GM12878 (cell line): Measurements from ENCODE around the gene AGK. TPM values are rescaled to one million over a fixed set of nuclear protein-coding genes. Genes with fewer than 3 reads are reported as not detected.
A peak's percentile ranks its signal among the peaks of the same experiment; 100 is the strongest.

Experiments
- ATAC-seq: fragments of 200-7000 bp; cut with Tn5 transposase; 3 replicates; pipeline ENCODE4 v1.9.1; 2020; ENCODE audit warnings: mild to moderate bottlenecking, moderate library complexity
- BruUV-seq: library from RNA; stranded (reverse); fragments of 400-500 nt; replicated peaks from 2 replicates; lab custom pipeline; 2021; lab: Mats Ljungman, UMichigan
- CTCF ChIA-PET: fragments of 300-600 bp; sonication (Branson Sonifier 250); formaldehyde crosslinking; extraction: SDS; loops from one replicate; lab custom pipeline; 2021; ENCODE audit warnings: inconsistent platforms; lab: Yijun Ruan, JAX
- POLR2A ChIA-PET: fragments of 350-600 bp; formaldehyde crosslinking; extraction: SDS; loops from one replicate; lab custom pipeline; 2021; ENCODE audit warnings: inconsistent platforms; lab: Charles Lee
- RAD21 ChIA-PET: fragments of 300-600 bp; sonication (Branson Sonifier 250); formaldehyde crosslinking; loops from one replicate; lab custom pipeline; 2023; ENCODE audit warnings: antibody characterized with exemption; ENCODE audit not compliant: unreplicated experiment; lab: Charles Lee
- SMC1A ChIA-PET: fragments of 300-600 bp; sonication (Branson Sonifier 250); formaldehyde crosslinking; loops from one replicate; lab custom pipeline; 2023; ENCODE audit not compliant: unreplicated experiment, uncharacterized antibody; lab: Charles Lee
- DNase-seq: peaks from one replicate; pipeline ENCODE4 v3.0.0-alpha.2; 2011; ENCODE audit warnings: low read depth, low spot score
- FAIRE-seq: peaks from 3 replicates; lab custom pipeline; 2011; peaks lifted over from hg19 to GRCh38; lab: Jason Lieb, UNC
- H2AFZ ChIP-seq: 2 replicates; pipeline ENCODE4 v1.6.0; 2011; ENCODE audit warnings: low read depth, low read length, control low read depth; ENCODE audit not compliant: control insufficient read depth
- H3K27ac ChIP-seq: 2 replicates; pipeline ENCODE4 v1.5.1; 2011; ENCODE audit warnings: control low read depth; ENCODE audit not compliant: control insufficient read depth, insufficient read depth
- H3K27me3 ChIP-seq, 2 experiments: replicated peaks in 1 of 2; 2 replicates each; pipeline versions ENCODE4 v1.6.0 to v1.6.1; 2011; ENCODE audit warnings: low read length in 1 of 2; ENCODE audit not compliant: control insufficient read depth in 2 of 2, insufficient read depth in 2 of 2
- H3K36me3 ChIP-seq, 2 experiments: 2 replicates each; pipeline ENCODE4 v1.5.1; 2011; ENCODE audit warnings: low read length in 1 of 2; ENCODE audit not compliant: control insufficient read depth in 2 of 2, insufficient read depth in 2 of 2
- H3K4me1 ChIP-seq: 2 replicates; pipeline ENCODE4 v1.6.1; 2011; ENCODE audit warnings: mild to moderate bottlenecking, low read length, moderate library complexity, mixed read lengths; ENCODE audit not compliant: control insufficient read depth, insufficient read depth
- H3K4me2 ChIP-seq: 2 replicates; pipeline ENCODE4 v1.6.0; 2011; ENCODE audit warnings: control low read depth; ENCODE audit not compliant: control insufficient read depth, insufficient read depth
- H3K4me3 ChIP-seq: fragments of 200-600 bp; sonication (generic); 2 replicates; pipeline ENCODE4 v1.5.1; 2016
- H3K79me2 ChIP-seq: 2 replicates; pipeline ENCODE4 v1.6.0; 2011; ENCODE audit warnings: low read length; ENCODE audit not compliant: control insufficient read depth, insufficient read depth
- H3K9ac ChIP-seq: 2 replicates; pipeline ENCODE4 v1.8.0; 2011; ENCODE audit warnings: low read length, control low read depth, mixed read lengths; ENCODE audit not compliant: control insufficient read depth, insufficient read depth
- H3K9me3 ChIP-seq: replicated peaks from 3 replicates; pipeline ENCODE4 v1.5.1; 2011; ENCODE audit warnings: mild to moderate bottlenecking, low read length; ENCODE audit not compliant: control insufficient read depth, insufficient read depth
- H4K20me1 ChIP-seq: 2 replicates; pipeline ENCODE4 v1.6.0; 2011; ENCODE audit not compliant: control insufficient read depth, insufficient read depth
- CEBPB ChIP-seq, 2 experiments: fragments of 150-350 bp in 1 of 2; IDR thresholded peaks; 2 replicates each; pipeline ENCODE4 v1.6.1; 2012 to 2014; ENCODE audit warnings: low read depth in 2 of 2, low read length in 2 of 2, borderline replicate concordance in 1 of 2, inconsistent platforms in 1 of 2
- CREM ChIP-seq: IDR thresholded peaks from 2 replicates; pipeline ENCODE4 v1.6.1; 2014; ENCODE audit warnings: antibody characterized with exemption, low read depth
- PML ChIP-seq: IDR thresholded peaks from 2 replicates; pipeline ENCODE4 v1.6.1; 2012; ENCODE audit warnings: low read length, inconsistent platforms
- RAD21 ChIP-seq: IDR thresholded peaks from 2 replicates; pipeline ENCODE4 v1.6.1; 2011; ENCODE audit warnings: mild to moderate bottlenecking, low read depth, low read length, moderate library complexity; ENCODE audit not compliant: insufficient read depth
- TBL1XR1 ChIP-seq: IDR thresholded peaks from 2 replicates; pipeline ENCODE4 v1.6.1; 2012; ENCODE audit warnings: low read depth, low read length, improper control_type of control experiment
- TCF3 ChIP-seq: IDR thresholded peaks from 2 replicates; pipeline ENCODE4 v1.6.1; 2012; ENCODE audit warnings: low read depth, mild to moderate bottlenecking, low read length, borderline replicate concordance; ENCODE audit not compliant: insufficient read depth
- YY1 ChIP-seq: IDR thresholded peaks from 2 replicates; pipeline ENCODE4 v1.6.1; 2011; ENCODE audit warnings: low read depth, mild to moderate bottlenecking, low read length
- WGBS: methylation state at CpG from one replicate; pipeline ENCODE4 v1.1.6; 2016; ENCODE audit warnings: low lambda C conversion rate; ENCODE audit not compliant: insufficient replicate concordance, insufficient coverage; ENCODE audit errors: missing lambda C conversion rate; 5-methylcytosine and 5-hydroxymethylcytosine counted together
- in situ Hi-C: fragments of 300-500 bp; cut with MboI; formaldehyde crosslinking; loops from 9 replicates; pipeline ENCODE4 v1.14.3; 2018; ENCODE audit warnings: mixed read lengths
- intact Hi-C: fragments of 100-400 bp; cut with micrococcal nuclease; formaldehyde crosslinking; loops from one replicate; pipeline ENCODE4 v1.14.2; 2022; ENCODE audit not compliant: unreplicated experiment
- polyA plus RNA-seq, 11 experiments: library from polyadenylated mRNA; depleted of rRNA in 4 of 11; unstranded in 6 of 11; stranded (reverse) in 5 of 11; fragments of >200 nt; fragmentation: Nextera tagmentation in 4 of 11; fragmentation: Illumina TruSeq in 1 of 11; extraction: Ambion mirVana in 4 of 11; extraction: Trizol in 1 of 11; gene quantifications; 1 replicate in 1 of 11; 2 replicates in 10 of 11; pipeline versions ENCODE4 v1.2.1 to v1.2.3, GENCODE V29; 2011 to 2016; ENCODE audit warnings: inconsistent platforms in 2 of 11, missing spikeins in 2 of 11, low read depth in 1 of 11
- total RNA-seq, 4 experiments: library from RNA; depleted of rRNA in 3 of 4; stranded (reverse); fragments of >200 nt in 3 of 4; fragmentation: Illumina TruSeq in 1 of 4; extraction: Trizol in 1 of 4; gene quantifications; 2 replicates each; pipeline versions ENCODE4 v1.2.1 to v1.2.3, GENCODE V29; 2013 to 2021
- TF ChIP-seq, protein P1 (sequence below): fragments of 450-650 bp; IDR thresholded peaks from 2 replicates; pipeline ENCODE4 v1.6.1; 2017; ENCODE audit warnings: low read depth, mild to moderate bottlenecking, moderate library complexity
- TF ChIP-seq, protein P2 (sequence below), 3 experiments: IDR thresholded peaks in 2 of 3; conservative IDR thresholded peaks in 1 of 3; 2 replicates each; pipeline ENCODE4 v1.5.1; 2011; ENCODE audit warnings: low read depth in 3 of 3, low read length in 3 of 3, mild to moderate bottlenecking in 3 of 3, control low read depth in 2 of 3, moderate library complexity in 2 of 3, inconsistent platforms in 1 of 3, mixed read lengths in 1 of 3; ENCODE audit not compliant: control insufficient read depth in 2 of 3, insufficient read depth in 1 of 3; ENCODE audit errors: extremely low read depth in 1 of 3

The AGK gene
- total and polyA plus RNA-seq, 10 of the 15 experiments (the other 5 are each of a cell fraction or from before 2014, with no cell fraction given): 32.5 to 85.6 (median 47.8) TPM

DNA sequence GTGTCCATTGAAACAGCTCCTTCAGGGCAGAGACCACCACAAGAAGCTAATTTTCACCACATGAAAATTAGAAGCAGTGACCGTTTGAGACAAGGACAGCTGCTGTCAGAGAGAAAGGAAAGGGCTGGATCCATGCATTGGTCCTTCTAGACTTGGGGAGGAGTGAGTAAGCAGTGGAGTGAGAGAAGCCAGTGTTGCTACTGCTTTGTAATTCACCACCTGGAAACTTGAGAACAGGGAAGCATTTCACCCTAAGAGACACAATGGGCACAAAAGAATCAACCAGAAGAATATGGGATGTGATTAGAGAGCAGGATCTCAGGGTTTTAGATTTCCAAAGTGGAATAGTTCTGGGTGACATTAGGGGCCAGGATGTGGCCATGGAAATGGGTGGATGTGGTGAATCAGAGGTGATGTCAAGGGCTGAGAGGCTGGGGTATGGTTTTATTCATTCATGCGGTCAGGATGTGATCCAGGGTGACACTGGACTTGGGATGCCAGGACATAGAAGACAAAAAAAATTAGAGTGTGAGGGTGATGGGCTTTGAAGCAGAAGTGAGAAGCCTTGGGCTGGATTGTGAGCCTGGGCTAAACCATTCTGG, 89.1 kb downstream of the AGK start:
- ChIA-PET SMC1A (no interaction called here), POLR2A (no interaction called here), CTCF (interaction anchor here (0.6 kb wide), 1 partner anchor 717 kb away, joined by 3 read pairs; no protein-coding TSS in a partner anchor), RAD21 (no interaction called here)
- no TSS peak for BruUV-seq
- no peak overlapping the region for H3K9ac ChIP-seq
- no peaks in the 10 kb centered on the region for H3K27me3 ChIP-seq
- TF ChIP-seq YY1: no peak
- no peak for TF ChIP-seq TCF3
- no peak for TF ChIP-seq TBL1XR1
- TF ChIP-seq RAD21: no peak
- no peak for TF ChIP-seq PML
- TF ChIP-seq CEBPB (IDR thresholded peaks at IDR 0.05; ENCODE audit: borderline replicate concordance in 1 of 2, low read depth in 2 of 2, low read length in 2 of 2): no peak
- TF ChIP-seq CREM: no peak
- no peak overlapping the region for H3K4me3 ChIP-seq
- in situ Hi-C loops: no loop called here
- H4K20me1 ChIP-seq: no peaks in the 10 kb centered on the region
- H3K36me3 ChIP-seq: peaks cover 2 to 6% of the 10 kb centered on the region in 2 experiments
- H3K4me2 ChIP-seq: no peak overlapping the region
- DNase-seq (no peak), ATAC-seq (no peak), FAIRE-seq (no peak)
- H3K79me2 ChIP-seq: no peaks in the 10 kb centered on the region
- no peak overlapping the region for H3K27ac ChIP-seq
- WGBS: 94% methylated on average over 2 of the region's 2 CpGs
- no peaks in the 10 kb centered on the region for H3K9me3 ChIP-seq
- H2AFZ ChIP-seq: no peak overlapping the region
- intact Hi-C loops: no loop called here
- no peaks in the 10 kb centered on the region for H3K4me1 ChIP-seq

DNA sequence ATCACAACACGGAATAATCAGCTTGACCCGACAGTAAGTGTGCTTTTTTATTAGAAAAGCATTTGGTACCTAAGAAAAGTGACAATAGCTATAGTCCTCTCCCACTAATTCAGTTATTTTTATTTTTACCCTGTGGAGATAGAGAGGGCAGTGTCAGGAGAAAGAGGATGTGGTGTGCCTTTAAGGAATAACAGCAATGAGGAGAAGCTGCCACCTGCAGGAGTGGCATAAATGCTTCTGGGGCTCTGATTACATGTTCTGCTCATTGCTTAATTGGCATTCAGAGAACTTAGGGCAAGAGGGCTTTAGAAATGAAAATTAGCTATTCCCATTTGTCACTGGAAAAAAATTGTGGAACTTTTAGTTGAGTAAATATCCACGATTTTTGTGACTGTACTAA, 90.7 kb downstream of the AGK start:
- BruUV-seq: no TSS peak
- SMC1A ChIA-PET: interaction anchor here (0.8 to 3.0 kb wide), 5 partner anchors 9 to 831 kb away, joined by 3 to 13 read pairs (median 3); no protein-coding TSS in a partner anchor
- FAIRE-seq (no peak), ATAC-seq (no peak), DNase-seq (no peak)
- CTCF ChIA-PET: interaction anchor here (0.6 to 3.2 kb wide), 5 partner anchors 8 to 119 kb away, joined by 3 to 15 read pairs (median 3); no protein-coding TSS in a partner anchor
- H2AFZ ChIP-seq: no peak overlapping the region
- H4K20me1 ChIP-seq: no peaks in the 10 kb centered on the region
- H3K9me3 ChIP-seq: no peaks in the 10 kb centered on the region
- in situ Hi-C loops (no loop called here), intact Hi-C loops (no loop called here)
- no peaks in the 10 kb centered on the region for H3K79me2 ChIP-seq
- no peak overlapping the region for H3K4me3 ChIP-seq
- 98% methylated on average over 3 of the region's 3 CpGs for WGBS
- no peak overlapping the region for H3K4me2 ChIP-seq
- TF ChIP-seq, protein P1, sequence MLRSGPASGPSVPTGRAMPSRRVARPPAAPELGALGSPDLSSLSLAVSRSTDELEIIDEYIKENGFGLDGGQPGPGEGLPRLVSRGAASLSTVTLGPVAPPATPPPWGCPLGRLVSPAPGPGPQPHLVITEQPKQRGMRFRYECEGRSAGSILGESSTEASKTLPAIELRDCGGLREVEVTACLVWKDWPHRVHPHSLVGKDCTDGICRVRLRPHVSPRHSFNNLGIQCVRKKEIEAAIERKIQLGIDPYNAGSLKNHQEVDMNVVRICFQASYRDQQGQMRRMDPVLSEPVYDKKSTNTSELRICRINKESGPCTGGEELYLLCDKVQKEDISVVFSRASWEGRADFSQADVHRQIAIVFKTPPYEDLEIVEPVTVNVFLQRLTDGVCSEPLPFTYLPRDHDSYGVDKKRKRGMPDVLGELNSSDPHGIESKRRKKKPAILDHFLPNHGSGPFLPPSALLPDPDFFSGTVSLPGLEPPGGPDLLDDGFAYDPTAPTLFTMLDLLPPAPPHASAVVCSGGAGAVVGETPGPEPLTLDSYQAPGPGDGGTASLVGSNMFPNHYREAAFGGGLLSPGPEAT: no peak
- TF ChIP-seq, protein P2, sequence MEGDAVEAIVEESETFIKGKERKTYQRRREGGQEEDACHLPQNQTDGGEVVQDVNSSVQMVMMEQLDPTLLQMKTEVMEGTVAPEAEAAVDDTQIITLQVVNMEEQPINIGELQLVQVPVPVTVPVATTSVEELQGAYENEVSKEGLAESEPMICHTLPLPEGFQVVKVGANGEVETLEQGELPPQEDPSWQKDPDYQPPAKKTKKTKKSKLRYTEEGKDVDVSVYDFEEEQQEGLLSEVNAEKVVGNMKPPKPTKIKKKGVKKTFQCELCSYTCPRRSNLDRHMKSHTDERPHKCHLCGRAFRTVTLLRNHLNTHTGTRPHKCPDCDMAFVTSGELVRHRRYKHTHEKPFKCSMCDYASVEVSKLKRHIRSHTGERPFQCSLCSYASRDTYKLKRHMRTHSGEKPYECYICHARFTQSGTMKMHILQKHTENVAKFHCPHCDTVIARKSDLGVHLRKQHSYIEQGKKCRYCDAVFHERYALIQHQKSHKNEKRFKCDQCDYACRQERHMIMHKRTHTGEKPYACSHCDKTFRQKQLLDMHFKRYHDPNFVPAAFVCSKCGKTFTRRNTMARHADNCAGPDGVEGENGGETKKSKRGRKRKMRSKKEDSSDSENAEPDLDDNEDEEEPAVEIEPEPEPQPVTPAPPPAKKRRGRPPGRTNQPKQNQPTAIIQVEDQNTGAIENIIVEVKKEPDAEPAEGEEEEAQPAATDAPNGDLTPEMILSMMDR (IDR thresholded peaks at IDR 0.05 in 2 of 3, conservative IDR thresholded peaks at IDR 0.05 in 1 of 3; ENCODE audit: control insufficient read depth in 2 of 3, extremely low read depth in 1 of 3, insufficient read depth in 1 of 3, low read depth in 3 of 3, low read length in 3 of 3): peak in 1 of 3 experiments; percentile 20; a peak in 1 of 6 replicates
- peak; percentile 10; the same call in 1 of the 2 replicates for TF ChIP-seq RAD21
- POLR2A ChIA-PET: no interaction called here
- no peaks in the 10 kb centered on the region for H3K4me1 ChIP-seq
- no peak overlapping the region for H3K9ac ChIP-seq
- H3K36me3 ChIP-seq: peaks cover 2 to 4% of the 10 kb centered on the region in 2 experiments
- RAD21 ChIA-PET: no interaction called here
- H3K27me3 ChIP-seq: no peaks in the 10 kb centered on the region
- H3K27ac ChIP-seq: no peak overlapping the region
